ENCODE data around the gene CHRM4. TPM values are rescaled to one million over a fixed set of nuclear protein-coding genes. Genes with fewer than 3 reads are reported as not detected.

CHRM4 gene
- total RNA-seq (2022; extraction: Qiagen RNA extraction; ENCODE audit: low read depth), result 0.43 to 0.75 TPM (median 0.55 TPM) in 5 replicates

GRCh38 chr11:46391578-46392420 lies at the start of gene CHRM4:
TSS of gene CHRM4 (minus strand) at chr11:46391776. CDS start at chr11:46386557, 5,219 bp downstream.

DNA sequence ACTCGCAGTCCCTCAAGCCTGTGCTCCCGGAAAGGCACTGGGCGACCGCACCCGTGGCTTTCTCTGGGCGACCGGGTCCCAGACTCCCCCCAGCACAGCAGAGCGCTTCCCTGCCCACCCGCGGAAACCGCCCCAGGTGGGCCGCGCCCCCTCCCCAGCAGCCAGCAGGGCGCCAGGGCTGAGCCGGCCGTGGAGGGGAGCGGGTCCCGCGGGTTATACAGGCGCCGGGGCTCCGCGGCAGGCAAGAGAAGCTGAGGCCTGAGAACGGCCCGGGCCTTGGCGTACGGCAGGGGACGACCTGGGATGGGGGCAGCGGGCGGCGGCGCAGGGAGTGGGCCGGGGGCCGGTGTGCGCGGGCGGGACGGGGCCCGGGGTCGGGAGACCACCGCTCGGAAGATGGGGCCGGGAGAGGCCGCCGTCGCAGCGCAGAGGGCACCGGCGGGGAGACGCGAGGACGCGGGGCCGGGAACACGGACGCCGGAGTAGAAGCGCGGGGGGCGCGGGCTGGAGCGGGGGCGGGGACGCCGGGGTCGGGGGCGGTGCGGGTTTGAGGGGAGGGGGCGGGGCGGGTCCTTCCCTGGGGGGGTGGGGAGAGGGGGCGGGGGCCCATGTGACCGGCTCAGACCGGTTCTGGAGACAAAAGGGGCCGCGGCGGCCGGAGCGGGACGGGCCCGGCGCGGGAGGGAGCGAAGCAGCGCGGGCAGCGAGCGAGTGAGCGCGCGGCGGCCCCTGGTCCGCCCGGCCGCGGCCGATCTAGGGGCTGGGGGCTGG lies 10.3 kb downstream of the CHRM4 start, which contains the start of gene MDK:
MDK (plus strand) TSS at position 622 of the 771 bp plus-strand sequence. CDS start 389 bp downstream, outside the sequence.

DNA sequence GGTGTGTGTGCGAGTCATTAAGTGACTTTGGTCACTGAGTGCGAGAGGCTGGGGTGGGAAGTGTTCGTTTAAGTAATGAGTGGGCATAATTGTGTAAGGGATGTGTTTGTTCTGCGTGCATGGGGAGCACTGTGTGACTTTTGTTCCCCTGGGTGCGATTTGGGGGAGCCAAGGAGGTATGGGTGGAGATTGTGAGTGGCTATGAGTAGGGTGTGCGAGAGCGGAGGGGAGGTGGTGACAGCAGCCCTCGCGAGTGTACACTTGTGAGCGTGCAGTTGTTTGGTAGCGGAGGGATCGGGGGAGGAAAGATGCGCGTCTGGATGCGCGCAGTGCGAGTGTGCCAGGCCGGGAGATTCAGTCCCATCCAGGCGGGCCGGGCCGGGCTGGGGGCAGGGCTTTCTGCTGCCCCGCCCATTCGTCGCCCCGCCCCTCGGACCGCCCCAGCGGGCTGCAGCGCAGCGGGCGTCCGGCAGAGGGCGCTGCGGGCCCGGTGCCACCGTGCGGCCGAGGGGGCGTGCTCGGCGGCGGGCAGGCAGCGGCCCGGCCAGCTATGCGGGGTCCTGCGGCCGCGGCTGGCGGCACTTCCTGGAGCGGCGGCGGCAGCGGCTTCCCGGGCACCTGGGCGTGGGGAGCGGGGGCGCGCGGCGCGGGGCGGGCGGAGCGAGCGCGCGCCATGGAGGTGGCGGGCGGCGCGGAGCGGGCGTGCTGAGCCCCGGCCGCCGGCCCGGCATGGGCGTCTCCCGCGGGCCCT lies 44.5 kb downstream of the CHRM4 start, which contains the start of gene DGKZ:
DGKZ (plus strand) TSS at position 578 of the 751 bp plus-strand sequence. CDS start 197 bp downstream, outside the sequence.

Other genes starting within 250 kb of the CHRM4 start
- 4.5 to 5.8 TPM (median 5.7 TPM) in 5 replicates for gene CREB3L1, start 114.1 kb downstream of the CHRM4 start, total RNA-seq (2022; extraction: Qiagen RNA extraction; ENCODE audit: low read depth)
- gene DGKZ, start 44.3 kb downstream of the CHRM4 start, total RNA-seq (2022; extraction: Qiagen RNA extraction; ENCODE audit: low read depth), result 39.9 to 52.6 TPM (median 49.9 TPM) in 5 replicates
- gene MDK, start 10.1 kb downstream of the CHRM4 start, total RNA-seq (2022; extraction: Qiagen RNA extraction; ENCODE audit: low read depth), result 14.0 to 23.4 TPM (median 21.1 TPM) in 5 replicates
- gene AMBRA1, start 202.2 kb upstream of the CHRM4 start, total RNA-seq (2022; extraction: Qiagen RNA extraction; ENCODE audit: low read depth), result 13.8 to 17.0 TPM (median 15.8 TPM) in 5 replicates
- gene HARBI1, start 225.5 kb upstream of the CHRM4 start, total RNA-seq (2022; extraction: Qiagen RNA extraction; ENCODE audit: low read depth), result 5.1 to 7.7 TPM (median 5.7 TPM) in 5 replicates
- 52.6 to 58.5 TPM (median 53.6 TPM) in 5 replicates for gene ATG13, start 225.8 kb upstream of the CHRM4 start, total RNA-seq (2022; extraction: Qiagen RNA extraction; ENCODE audit: low read depth)

All from A549 treated with CpdA at 1 μM for 4 hours (cell line).